Heart left ventricle (tissue), 13 donors: ENCODE measurements around the gene PEX1.

Experiments
- CTCF ChIP-seq, 12 donors: fragments of 200-600 bp; sonication (generic) in 4 of 12; IDR thresholded peaks; one replicate each; pipeline versions ENCODE4 v1.5.0 to v1.8.0; 2018 to 2022; ENCODE audit warnings: antibody characterized with exemption in 12 of 12, mild to moderate bottlenecking in 5 of 12
- POLR2A ChIP-seq, 2 donors: fragments of 450-650 bp; IDR thresholded peaks; one replicate each; pipeline ENCODE4 v1.6.1; 2017; ENCODE audit warnings: antibody characterized with exemption in 2 of 2, mild to moderate bottlenecking in 2 of 2, moderate library complexity in 2 of 2
- donor health status: ischemic (EF 13 %, LVEDD 7.1; RV severe dilation, severe dysfunction).
- donor health status: DM: no; HTN: yes; CAD: no.
- donor health status: DM: no; HTN: no; CAD: no.
- donor health status: ischemic (EF 25% LVEDD 6.9; RV normal size, moderate dysfunction).
- donor health status: ischemic (EF 25% LVEDD 5.7; RV mildly dilated, moderate dysfunction).
- donor health status: ischemic (EF 35%, LVEDD 5.7; RV mildly dilated, moderate dysfunction).
- donor health status: nonischemic (EF 11% LVEDD 7.7; RV severe dilation, severe dysfunction).
- donor health status: DM: yes; HTN: yes; CAD: no.
- donor health status: PGD.
- donor health status: ischemic (EF 29% LVEDD 5.4; RV normal size, mild dysfunction).
- donor health status: nonischemic (EF 23%, LVEDD 6.1; RV moderate dilation, normal function).

DNA sequence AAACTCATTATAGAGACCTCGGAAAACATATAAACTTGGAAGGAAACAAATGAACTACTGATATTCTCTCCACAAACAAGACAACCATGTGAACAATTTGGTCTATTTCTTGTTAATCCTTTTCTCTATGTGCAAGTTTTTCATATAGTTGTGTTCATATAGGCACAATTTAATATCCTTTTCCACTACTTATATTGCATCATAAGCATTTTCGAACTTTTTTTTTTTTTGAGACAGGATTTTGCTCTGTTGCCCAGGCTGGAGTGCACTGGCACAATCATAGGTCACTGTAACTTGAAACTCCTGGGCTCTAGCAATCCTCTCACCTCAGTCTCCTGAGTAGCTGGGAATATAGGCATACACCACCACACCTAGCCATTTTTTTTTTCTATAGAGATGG lies 5.2 kb downstream of the PEX1 start:
- TF ChIP-seq CTCF (IDR thresholded peaks at IDR 0.05) (no peak), POLR2A (IDR thresholded peaks at IDR 0.05) (no peak)
